Activated naive CD8-positive, alpha-beta T cell treated with anti-CD3 and anti-CD28 coated beads for 36 hours (primary cell): Measurements from ENCODE around the gene TNFRSF18. TPM values are rescaled to one million over a fixed set of nuclear protein-coding genes. Genes with fewer than 3 reads are reported as not detected.

Source experiments
- DNase-seq: peaks from one replicate; pipeline ENCODE4 v3.0.0; 2021
- H3K27ac Mint-ChIP-seq: one replicate; pipeline ENCODE4 v1.8.0; 2022; ENCODE audit warnings: mild to moderate bottlenecking, moderate library complexity, mixed read lengths
- H3K27me3 Mint-ChIP-seq: one replicate; pipeline ENCODE4 v1.8.0; 2022; ENCODE audit warnings: mild to moderate bottlenecking, mixed read lengths
- H3K36me3 Mint-ChIP-seq: one replicate; pipeline ENCODE4 v1.8.0; 2021; ENCODE audit warnings: mild to moderate bottlenecking, mixed read lengths
- H3K4me1 Mint-ChIP-seq: one replicate; pipeline ENCODE4 v1.8.0; 2021; ENCODE audit warnings: mixed read lengths
- H3K4me3 Mint-ChIP-seq: one replicate; pipeline ENCODE4 v1.8.0; 2022; ENCODE audit warnings: mild to moderate bottlenecking, moderate library complexity, mixed read lengths
- H3K9me3 Mint-ChIP-seq: one replicate; pipeline ENCODE4 v1.8.0; 2022; ENCODE audit warnings: mixed read lengths
- total RNA-seq, 2 experiments: library from RNA; stranded (reverse); gene quantifications; one replicate each; pipeline ENCODE4 v1.2.3, GENCODE V29; 2021

Gene TNFRSF18
- total RNA-seq, 2 experiments from 2014 or later = 52.5 to 53.3 TPM

DNA sequence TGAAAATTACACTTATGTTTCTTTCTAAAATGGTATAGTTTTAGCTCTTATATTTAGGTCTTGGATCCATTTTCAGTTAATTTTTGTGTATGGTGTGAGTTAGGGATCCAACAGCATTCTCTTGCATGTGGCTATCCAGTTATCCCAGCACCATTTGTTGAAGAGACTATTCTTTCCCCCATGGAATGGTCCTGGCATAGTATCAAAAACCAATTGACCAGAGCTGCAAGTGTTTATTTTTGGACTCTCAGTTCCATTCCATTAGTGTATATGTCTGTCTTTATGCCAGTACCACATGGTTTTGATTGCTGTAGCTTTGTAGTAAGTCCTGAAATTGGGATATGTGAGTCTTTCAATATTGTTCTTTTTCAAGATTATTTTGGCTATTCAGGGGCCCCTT, 18.5 kb downstream of the TNFRSF18 start:
- Mint-ChIP-seq H3K27me3 (peaks cover 5% of the 10 kb centered on the region), H3K4me1 (no peaks in the 10 kb centered on the region), H3K36me3 (no peaks in the 10 kb centered on the region), H3K4me3 (no peak overlapping the region), H3K9me3 (peaks cover 8% of the 10 kb centered on the region), H3K27ac (no peak overlapping the region)
- DNase-seq = no peak

DNA sequence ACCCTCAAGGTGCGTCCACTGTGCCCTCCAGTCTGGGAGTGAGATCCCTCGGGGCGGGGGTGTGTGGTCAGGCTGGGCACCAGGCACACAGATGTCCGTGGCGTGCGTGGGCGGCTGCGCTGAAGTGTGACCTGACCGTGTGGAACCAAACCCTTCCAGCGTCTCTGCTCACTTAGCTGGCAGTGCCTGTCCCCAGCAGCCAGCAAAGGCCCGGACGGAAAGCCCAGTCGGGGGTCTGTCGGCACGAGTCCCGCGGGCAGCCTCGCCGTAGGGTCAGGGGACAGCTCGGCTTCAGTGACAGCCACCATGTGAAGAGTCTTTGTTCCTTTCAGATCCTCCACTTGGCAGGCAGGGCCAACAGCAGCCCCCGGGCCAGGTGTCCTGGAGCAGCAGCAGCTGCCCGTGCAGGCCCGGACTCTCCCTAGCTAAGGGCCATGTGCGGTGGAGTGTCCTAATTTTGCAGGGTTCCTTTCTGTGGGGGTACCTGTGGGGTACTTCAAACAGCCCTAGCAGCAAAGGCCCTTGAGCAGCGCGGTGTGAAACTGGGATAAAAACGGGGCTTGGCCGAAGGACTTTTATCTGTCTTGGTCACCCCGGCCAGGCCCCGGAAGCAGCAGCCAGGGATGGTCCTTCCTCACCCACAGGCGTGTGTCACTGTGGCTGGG, 21.2 kb downstream of the TNFRSF18 start:
- Mint-ChIP-seq H3K36me3 (no peaks in the 10 kb centered on the region), H3K27ac (no peak overlapping the region), H3K27me3 (peaks cover 15% of the 10 kb centered on the region), H3K9me3 (no peaks in the 10 kb centered on the region), H3K4me1 (peaks cover 4% of the 10 kb centered on the region), H3K4me3 (no peak overlapping the region)
- no peak for DNase-seq

DNA sequence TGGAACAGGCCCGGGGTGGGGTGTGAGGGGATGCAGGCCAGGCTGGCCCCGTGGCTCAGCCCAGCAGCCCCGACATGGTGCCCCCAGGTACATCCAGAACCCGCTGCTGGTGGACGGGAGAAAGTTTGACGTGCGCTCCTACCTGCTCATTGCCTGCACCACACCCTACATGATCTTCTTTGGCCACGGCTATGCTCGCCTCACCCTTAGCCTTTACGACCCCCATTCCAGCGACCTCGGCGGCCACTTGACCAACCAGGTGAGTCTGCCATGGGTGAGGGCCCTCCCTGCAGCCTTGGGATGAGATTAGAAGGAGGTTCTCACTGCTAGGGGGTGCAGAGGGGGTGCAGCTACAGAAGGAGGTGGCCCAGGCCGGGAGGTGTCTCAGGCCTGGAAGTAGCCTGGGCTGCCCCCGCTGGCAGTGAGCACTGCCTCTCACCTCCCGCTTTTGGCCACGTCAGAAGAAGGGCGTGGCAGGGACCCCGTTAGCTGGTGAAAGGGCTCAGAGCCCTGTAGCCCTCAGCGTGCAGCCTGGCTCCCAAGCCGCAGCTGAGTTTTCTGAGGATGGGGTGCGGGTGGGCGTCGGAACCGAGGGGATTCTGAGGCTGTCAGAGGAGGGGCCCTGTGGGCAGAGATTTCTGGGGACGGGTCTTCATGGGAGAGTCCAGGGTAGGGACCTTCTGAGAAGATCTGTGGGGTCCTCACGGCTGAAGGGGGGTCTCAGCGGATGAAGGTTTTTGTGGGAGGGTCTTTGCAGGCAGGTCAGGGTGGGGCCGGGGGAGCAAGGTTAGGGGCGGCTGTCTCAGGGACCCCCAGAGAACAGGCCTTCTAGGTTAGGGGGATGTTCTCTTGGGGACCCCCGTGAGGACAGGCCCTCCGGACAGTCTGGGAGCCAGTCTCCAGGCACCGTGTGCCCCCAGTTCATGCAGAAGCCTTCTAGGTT, 22.3 kb downstream of the TNFRSF18 start:
- Mint-ChIP-seq H3K27ac (no peak overlapping the region), H3K4me1 (peaks cover 4% of the 10 kb centered on the region), H3K36me3 (no peaks in the 10 kb centered on the region), H3K27me3 (peaks cover 15% of the 10 kb centered on the region), H3K9me3 (no peaks in the 10 kb centered on the region), H3K4me3 (no peak overlapping the region)
- DNase-seq = no peak

DNA sequence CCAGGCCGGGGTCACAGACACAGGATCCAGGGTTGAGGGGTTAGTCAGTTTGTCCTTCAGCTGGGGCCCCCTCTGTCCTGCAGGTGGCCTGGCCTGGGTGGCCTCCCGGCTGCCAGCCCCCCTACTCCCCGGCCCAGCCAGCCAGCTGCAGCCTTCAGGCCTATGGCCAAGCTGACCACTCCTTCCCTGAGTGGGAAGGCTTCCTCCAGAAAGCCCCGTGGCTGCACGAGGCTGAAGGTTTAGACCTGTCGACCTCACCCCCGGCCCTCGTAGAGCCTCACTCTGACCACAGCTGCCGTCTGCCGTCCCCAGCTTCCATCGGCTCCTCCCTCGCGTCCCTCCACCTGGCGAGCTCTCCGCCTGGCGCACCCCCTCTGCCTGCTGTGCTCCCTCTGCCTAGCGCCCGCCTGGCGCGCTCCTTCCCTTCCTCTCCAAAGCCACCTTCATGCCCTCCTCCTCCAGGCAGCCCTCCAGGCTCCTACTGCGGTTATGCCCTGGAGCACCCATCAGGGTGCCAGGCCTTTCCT, 23.1 kb downstream of the TNFRSF18 start:
- Mint-ChIP-seq H3K9me3 (no peaks in the 10 kb centered on the region), H3K27me3 (peaks cover 15% of the 10 kb centered on the region), H3K36me3 (no peaks in the 10 kb centered on the region), H3K4me1 (peaks cover 4% of the 10 kb centered on the region), H3K4me3 (no peak overlapping the region), H3K27ac (no peak overlapping the region)
- DNase-seq = no peak

DNA sequence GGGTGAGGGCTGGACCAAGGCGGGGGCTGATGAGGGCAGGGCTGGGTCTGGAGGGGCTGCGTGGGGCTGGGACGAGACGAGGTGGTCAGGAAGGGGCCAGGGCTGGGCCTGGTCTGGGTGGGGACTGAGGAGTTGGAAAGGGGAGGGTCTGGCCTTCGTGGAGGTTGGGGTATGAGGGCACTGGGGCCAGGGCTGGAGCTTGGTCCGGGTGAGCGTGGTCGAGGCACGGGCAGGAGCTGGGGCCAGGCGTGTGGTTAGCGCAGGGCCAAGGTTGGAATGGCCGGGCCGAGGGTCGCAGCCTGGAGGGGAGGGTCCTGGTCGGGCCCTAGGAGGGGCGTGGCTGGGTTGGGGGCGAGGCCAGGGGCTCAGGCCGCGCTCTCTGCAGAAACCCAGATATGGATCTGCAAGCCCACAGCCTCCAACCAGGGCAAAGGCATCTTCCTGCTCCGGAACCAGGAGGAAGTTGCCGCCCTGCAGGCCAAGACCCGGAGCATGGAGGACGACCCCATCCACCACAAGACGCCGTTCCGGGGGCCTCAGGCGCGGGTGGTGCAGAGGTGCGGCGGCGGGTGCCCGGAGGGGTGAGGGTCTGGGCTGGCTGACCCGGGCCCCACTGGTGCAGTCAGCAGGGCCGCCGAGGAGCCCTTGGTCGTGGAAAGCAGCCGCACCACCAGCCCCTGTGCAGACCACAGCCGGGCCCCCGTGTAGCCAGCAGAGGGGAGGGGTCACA, 23.7 kb downstream of the TNFRSF18 start:
- H3K9me3 Mint-ChIP-seq = no peaks in the 10 kb centered on the region
- H3K27ac Mint-ChIP-seq = no peak overlapping the region
- no peak for DNase-seq
- H3K36me3 Mint-ChIP-seq = no peaks in the 10 kb centered on the region
- H3K27me3 Mint-ChIP-seq = peaks cover 15% of the 10 kb centered on the region
- H3K4me3 Mint-ChIP-seq = no peak overlapping the region
- peaks cover 4% of the 10 kb centered on the region for H3K4me1 Mint-ChIP-seq

DNA sequence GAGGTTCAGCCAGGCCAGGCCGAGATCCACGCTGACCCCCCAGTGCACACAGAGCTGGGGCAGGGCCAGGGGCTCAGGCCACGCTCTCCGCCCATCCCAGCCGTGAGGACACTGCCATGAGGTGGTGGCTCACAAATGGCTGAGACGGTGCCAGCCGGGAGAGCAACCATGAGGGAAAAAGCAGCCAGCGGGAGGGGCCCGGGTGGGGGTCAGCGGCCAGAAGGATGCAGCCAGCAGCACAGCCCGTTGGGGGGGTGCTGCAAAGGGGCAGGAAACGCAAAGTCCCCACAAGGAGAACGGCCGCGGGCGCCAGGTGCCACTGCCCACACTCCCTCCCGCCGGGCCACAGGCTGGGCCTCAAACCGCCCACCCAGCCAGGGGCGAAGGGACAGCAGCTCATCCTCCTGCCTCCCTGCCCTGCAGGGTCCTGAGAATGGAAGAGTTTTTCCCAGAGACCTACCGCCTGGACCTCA, 24.4 kb downstream of the TNFRSF18 start:
- Mint-ChIP-seq H3K4me1 (peaks cover 4% of the 10 kb centered on the region), H3K27ac (no peak overlapping the region), H3K4me3 (no peak overlapping the region), H3K9me3 (no peaks in the 10 kb centered on the region), H3K36me3 (no peaks in the 10 kb centered on the region), H3K27me3 (peaks cover 15% of the 10 kb centered on the region)
- DNase-seq = no peak

DNA sequence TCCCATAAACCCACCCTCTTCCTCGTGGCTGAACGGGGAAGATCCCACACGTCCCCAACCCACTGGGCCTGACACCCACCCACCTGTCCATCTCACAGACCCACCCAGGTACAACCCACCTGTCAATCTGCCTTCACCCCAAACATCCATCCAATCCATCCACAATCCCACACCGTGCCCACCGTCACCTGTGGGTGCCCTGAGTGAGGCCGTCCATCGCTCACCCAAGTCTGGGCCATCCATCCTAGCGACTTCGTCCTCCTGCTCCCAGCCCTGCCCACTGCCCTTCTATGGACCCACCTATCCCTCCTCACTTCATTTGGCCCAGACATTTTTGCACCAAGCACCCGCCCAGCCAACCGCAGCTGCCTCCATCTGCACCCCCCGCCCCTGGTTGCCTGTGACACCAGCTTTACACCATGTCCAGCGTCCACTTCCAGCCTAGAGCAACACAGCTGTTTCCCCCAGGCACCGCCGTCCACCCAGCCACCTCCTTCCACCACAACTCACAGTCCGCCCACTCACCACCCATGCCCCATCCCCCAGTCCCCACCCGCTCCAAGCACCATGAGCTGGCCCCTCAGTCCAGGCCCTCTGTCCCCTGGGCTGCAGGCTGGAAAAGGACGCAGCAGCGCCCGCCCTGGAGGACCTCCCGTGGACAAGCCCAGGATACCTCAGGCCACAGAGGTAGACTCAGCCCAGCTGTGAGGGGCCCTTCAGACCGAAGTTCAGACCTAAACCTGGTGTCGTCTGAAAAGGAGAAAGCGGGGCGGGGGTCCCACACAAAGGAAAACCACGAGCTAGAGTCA, 25.1 kb downstream of the TNFRSF18 start:
- Mint-ChIP-seq H3K9me3 (no peaks in the 10 kb centered on the region), H3K27ac (no peak overlapping the region), H3K27me3 (peaks cover 15% of the 10 kb centered on the region), H3K4me1 (peaks cover 4% of the 10 kb centered on the region), H3K36me3 (no peaks in the 10 kb centered on the region), H3K4me3 (no peak overlapping the region)
- no peak for DNase-seq

DNA sequence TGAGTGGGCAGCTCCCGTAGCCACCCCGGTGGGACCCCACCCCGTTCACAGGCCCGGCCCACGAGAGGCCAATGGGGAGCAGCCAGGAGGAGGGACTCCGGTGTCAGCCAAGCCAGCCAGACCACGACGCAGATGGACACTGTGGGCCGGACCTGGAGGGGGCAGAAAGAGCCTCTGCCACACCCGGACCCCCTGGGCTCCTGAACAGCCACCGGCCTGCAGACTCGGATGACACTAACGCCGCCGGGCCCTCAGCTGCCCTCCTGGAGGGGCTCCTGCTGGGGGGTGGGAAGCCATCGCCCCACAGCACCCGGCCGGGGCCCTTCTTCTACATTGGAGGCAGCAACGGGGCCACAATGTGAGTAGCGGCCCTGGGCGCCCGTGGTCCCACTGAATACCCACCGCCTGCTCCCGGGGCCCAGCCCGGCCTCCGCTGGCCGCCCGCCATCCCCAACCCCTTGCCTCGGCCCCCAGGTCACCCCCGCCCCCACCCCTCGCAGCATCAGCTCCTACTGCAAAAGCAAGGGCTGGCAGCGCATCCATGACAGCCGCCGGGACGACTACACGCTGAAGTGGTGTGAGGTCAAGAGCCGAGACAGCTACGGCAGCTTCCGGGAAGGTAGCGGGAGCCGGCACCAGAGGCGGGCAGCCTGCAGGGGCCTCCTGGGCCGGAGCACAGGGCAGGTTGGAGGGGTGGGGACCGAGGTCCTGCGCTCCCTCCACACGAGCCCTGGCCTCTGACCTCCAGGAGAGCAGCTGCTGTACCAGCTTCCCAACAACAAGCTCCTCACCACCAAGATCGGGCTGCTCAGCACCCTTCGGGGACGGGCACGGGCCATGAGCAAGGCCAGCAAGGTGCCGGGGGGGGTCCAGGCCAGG, 26.2 kb downstream of the TNFRSF18 start:
- H3K4me3 Mint-ChIP-seq = no peak overlapping the region

DNA sequence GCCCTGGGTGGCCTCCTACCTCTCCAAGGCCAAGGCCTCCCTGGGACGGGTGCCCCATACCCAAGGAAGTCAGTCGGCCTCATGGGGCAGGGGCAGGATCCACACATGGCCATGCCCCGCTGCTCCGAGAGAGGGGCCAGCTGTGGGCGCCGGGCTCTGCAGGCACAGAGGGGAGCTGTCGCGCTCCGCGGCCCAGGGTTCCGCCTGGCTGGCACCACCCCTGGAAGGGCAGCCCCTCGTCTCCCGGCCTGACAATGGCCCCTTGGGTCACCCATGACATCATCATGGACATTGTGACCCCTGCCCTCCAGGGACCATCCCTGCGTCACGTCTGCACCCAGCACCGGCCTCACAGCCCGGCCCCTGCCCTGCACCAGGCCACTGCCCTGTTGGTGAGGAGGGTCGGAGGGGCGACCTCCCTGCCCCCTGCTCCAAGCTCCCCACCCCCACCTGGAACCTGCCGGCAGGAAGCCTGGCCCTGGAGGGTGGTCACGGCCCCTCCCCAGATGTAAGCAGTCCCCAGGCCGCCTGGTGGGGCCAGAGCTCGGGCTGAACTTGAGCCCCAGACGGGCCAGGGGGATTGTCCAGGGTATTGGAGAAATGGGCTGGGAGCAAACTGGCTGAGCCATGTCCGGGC, 26.9 kb downstream of the TNFRSF18 start:
- peaks cover 4% of the 10 kb centered on the region for H3K4me1 Mint-ChIP-seq
- H3K27me3 Mint-ChIP-seq = peaks cover 19% of the 10 kb centered on the region
- H3K27ac Mint-ChIP-seq = no peak overlapping the region
- DNase-seq = no peak
- H3K36me3 Mint-ChIP-seq = no peaks in the 10 kb centered on the region
- H3K4me3 Mint-ChIP-seq = no peak overlapping the region
- H3K9me3 Mint-ChIP-seq = no peaks in the 10 kb centered on the region

More for the DNA sequence above, 26.2 kb downstream of the TNFRSF18 start:
- Mint-ChIP-seq H3K36me3 (no peaks in the 10 kb centered on the region), H3K27me3 (peaks cover 15% of the 10 kb centered on the region), H3K9me3 (no peaks in the 10 kb centered on the region), H3K4me1 (peaks cover 4% of the 10 kb centered on the region), H3K27ac (no peak overlapping the region)
- DNase-seq = no peak

DNA sequence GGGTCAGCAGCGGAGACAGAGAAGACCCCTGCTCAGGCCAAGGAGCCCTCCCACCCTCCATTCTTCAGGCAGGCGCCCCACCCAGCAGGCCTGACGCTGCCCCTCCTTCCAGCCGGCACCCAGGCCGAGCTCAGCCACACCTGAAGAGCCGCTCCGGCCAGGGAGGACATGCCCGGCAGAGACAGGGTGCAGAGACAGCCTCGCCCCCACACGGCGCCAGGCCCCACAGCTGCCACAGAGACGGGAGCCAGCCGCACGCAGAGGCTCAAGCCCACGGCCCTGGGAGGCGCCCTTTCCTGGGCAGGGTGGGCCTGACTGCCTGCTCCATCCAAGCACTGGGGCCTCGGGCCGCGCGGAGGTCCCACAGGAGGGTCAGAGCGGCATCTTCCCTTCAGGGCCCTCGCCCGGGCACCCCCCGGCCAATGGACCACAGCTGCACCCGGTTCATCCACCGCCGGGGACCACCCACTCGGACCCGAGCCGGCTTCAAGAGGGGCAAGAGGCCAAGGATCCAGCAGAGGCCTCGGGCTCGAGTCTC, 27.5 kb downstream of the TNFRSF18 start:
- Mint-ChIP-seq H3K9me3 (no peaks in the 10 kb centered on the region), H3K4me3 (no peak overlapping the region), H3K4me1 (peaks cover 4% of the 10 kb centered on the region), H3K27ac (no peak overlapping the region), H3K36me3 (no peaks in the 10 kb centered on the region), H3K27me3 (peaks cover 19% of the 10 kb centered on the region)
- no peak for DNase-seq

DNA sequence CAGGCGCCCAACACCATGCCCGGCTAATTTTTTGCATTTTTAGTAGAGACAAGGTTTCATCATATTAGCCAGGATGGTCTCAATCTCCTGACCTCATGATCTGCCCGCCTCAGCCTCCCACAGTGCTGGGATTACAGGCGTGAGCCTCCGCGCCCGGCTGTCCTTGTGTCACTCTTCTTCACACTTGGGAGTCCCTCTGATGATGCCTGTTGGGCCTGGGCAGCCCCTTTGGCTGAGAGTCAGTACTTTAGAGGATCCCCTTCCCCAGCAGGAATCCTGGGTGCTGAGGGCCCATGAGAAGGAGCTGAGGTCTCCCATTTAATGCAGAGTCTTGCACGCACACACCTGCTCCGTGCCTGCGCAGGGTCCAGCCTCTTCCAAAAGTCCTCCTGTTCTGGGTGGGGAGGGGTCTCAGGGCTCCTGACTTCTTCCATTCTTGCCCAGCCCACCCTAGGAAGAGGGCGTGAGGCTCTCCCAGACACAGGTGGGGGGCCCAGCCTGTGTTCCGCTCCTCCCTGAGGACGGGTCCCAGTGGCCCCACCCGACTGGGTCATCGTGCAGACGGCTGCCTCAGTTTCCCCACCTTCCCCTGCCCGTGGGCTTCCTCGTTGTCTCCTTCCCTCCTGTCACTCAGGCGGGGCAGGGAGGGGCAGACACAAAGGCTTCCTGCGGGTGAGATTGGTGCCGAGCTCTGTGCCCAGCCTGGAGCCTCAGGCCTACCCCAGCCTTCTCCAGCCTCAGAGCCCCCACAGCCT, 28.8 kb downstream of the TNFRSF18 start:
- Mint-ChIP-seq H3K27me3 (peaks cover 13% of the 10 kb centered on the region), H3K4me1 (peaks cover 6% of the 10 kb centered on the region), H3K36me3 (no peaks in the 10 kb centered on the region), H3K4me3 (no peak overlapping the region), H3K9me3 (no peaks in the 10 kb centered on the region), H3K27ac (no peak overlapping the region)
- DNase-seq = no peak

DNA sequence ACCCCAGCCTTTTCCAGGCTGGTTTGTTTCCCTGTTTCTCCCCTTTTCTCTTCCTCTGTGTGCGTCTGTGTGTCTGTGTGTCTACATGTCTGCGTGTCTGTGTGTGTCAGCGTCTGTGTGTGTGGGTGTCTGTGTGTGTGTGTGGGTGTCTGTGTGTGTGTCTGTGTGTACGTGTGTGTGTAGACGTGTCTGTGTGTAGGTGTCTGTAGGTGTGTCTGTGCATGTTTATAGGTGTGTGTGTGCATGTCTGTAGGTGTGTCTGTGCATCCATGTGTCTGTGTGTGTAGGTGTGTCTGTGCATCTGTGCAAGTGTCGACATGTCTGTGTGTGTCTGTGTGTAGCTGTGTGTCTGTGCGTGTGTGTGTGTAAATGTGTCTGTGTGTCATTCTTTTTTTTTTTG, 29.5 kb downstream of the TNFRSF18 start:
- DNase-seq = no peak
- Mint-ChIP-seq H3K27me3 (peaks cover 13% of the 10 kb centered on the region), H3K4me1 (peaks cover 11% of the 10 kb centered on the region), H3K27ac (no peak overlapping the region), H3K9me3 (no peaks in the 10 kb centered on the region), H3K4me3 (no peak overlapping the region), H3K36me3 (no peaks in the 10 kb centered on the region)
